Activated T-helper 2 cell treated with anti-CD3 and anti-CD28 coated beads, Interferon-gamma antibody, Interleukin-2, Interleukin-4, amounts not matched to agents 10 μg/mL and 5 μg/mL and 100 μg/mL, durations not matched to agents 14 hours and 24 hours and 36 hours (primary cell): Measurements from ENCODE around the gene PARVG. TPM values are rescaled to one million over a fixed set of nuclear protein-coding genes. Genes with fewer than 3 reads are reported as not detected.

Experiments
- DNase-seq: peaks from one replicate; pipeline ENCODE4 v3.0.0; 2021; ENCODE audit warnings: low spot score
- H3K27ac Mint-ChIP-seq: one replicate; pipeline ENCODE4 v1.8.0; 2021; ENCODE audit warnings: mixed read lengths
- H3K27me3 Mint-ChIP-seq: one replicate; pipeline ENCODE4 v1.8.0; 2021; ENCODE audit warnings: low read depth, mixed read lengths
- H3K36me3 Mint-ChIP-seq: one replicate; pipeline ENCODE4 v1.8.0; 2021; ENCODE audit warnings: low read depth, mixed read lengths
- H3K4me1 Mint-ChIP-seq: one replicate; pipeline ENCODE4 v1.8.0; 2021; ENCODE audit warnings: low read depth, mixed read lengths
- H3K4me3 Mint-ChIP-seq: one replicate; pipeline ENCODE4 v1.8.0; 2021; ENCODE audit warnings: low read depth, mild to moderate bottlenecking, moderate library complexity, mixed read lengths
- H3K9me3 Mint-ChIP-seq: one replicate; pipeline ENCODE4 v1.8.0; 2021; ENCODE audit warnings: mixed read lengths
- intact Hi-C: fragments of 100-400 bp; cut with micrococcal nuclease; formaldehyde crosslinking; loops from one replicate; pipeline ENCODE4 v1.15.1; 2023
- total RNA-seq: library from RNA; stranded (reverse); gene quantifications from 2 replicates; pipeline ENCODE4 v1.2.3, GENCODE V29; 2022

Gene PARVG
- total RNA-seq, 1 donor from 2014 or later, result 73.5 TPM

DNA sequence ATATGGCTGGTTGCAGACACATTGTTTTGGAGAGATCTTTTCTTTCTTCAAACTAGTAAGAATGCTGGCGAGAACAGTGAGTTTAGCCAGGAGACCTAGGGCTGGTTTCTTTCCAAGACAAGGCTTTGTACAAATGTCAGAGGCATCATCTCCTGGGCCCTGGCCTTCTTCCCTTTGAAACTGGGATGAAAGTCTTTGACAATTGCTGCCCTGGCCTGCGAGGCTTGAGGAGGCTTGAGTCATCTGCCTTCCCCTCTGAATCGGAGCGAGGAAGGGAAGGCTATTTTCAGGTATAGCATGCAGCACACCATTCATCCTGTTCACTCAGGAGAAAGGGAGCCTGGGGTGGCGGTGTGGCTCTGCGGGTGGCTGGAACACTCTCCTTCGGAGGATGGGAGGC is 21.5 kb upstream of the PARVG start:
- Mint-ChIP-seq H3K4me1 (no peaks in the 10 kb centered on the region), H3K27me3 (no peaks in the 10 kb centered on the region), H3K4me3 (no peak overlapping the region), H3K27ac (no peak overlapping the region), H3K9me3 (no peaks in the 10 kb centered on the region), H3K36me3 (peaks cover 23% of the 10 kb centered on the region)
- intact Hi-C loops, result no loop called here
- no peak for DNase-seq

DNA sequence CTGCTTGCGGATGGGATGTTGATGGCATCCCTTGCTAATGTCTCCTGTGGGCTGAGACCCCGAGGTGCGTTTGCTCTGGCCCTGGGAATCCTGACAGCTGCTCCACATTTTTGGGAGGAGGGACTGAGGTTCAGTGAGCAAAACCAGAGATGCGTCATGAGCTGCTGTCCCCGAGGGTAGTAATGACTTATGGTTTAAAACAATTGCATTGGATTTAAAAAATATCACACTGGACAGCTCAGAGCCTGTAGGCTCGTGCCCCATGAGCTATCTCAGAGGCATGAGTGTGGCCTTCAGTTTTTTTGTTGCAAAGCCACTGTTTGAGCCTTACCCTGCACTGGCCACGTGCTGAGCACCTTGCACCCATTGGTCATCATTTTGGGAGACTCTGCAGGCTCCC is 20.9 kb upstream of the PARVG start:
- H3K4me3 Mint-ChIP-seq, result no peak overlapping the region
- no peak overlapping the region for H3K27ac Mint-ChIP-seq
- peaks cover 23% of the 10 kb centered on the region for H3K36me3 Mint-ChIP-seq
- no peak for DNase-seq
- no peaks in the 10 kb centered on the region for H3K9me3 Mint-ChIP-seq
- no peaks in the 10 kb centered on the region for H3K27me3 Mint-ChIP-seq
- no peaks in the 10 kb centered on the region for H3K4me1 Mint-ChIP-seq
- intact Hi-C loops, result no loop called here

DNA sequence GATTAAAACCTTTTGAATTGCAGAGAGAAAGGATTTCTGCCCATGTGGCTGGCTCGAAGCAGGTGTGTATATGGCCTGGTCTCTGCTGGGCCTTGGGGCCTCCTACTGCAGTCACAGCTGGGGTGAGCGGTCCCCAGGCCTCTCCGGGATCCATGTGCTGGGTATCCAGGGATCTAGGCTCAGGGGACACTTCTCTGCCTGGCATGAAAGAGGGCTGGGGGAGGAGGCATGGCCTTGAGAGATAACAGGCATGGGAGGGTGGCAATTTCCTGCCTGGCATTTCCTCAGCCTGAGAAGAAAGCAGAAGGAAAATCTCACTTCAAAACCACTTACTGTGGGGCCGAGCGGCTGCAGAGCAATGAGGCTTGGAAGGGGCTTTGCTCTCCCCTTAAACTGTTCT is 20.3 kb upstream of the PARVG start:
- Mint-ChIP-seq H3K4me3 (no peak overlapping the region), H3K4me1 (no peaks in the 10 kb centered on the region), H3K27ac (no peak overlapping the region), H3K9me3 (no peaks in the 10 kb centered on the region), H3K27me3 (no peaks in the 10 kb centered on the region), H3K36me3 (peaks cover 23% of the 10 kb centered on the region)
- intact Hi-C loops, result no loop called here
- DNase-seq, result no peak

DNA sequence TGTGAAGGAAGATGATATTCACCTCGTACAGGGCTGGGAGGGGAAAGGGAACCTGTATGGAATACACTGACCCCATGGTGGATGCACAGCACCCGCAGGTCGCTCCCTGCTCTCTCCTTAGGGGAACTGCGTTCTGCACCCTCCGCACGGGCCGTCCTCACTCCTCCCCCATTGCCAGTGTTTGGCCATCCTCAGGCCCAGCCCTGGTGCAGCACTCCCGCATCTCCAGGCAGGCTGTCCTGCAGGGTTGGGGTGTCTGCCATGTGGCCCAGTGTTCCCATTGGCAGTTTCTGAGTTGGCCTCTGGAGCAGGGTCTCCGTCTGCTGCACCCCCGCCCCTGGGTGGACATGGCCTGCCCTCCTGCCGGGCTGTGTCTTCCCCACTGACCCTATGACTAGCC is 19.1 kb upstream of the PARVG start:
- no peaks in the 10 kb centered on the region for H3K27me3 Mint-ChIP-seq
- no peaks in the 10 kb centered on the region for H3K4me1 Mint-ChIP-seq
- intact Hi-C loops, result no loop called here
- H3K4me3 Mint-ChIP-seq, result no peak overlapping the region
- no peak overlapping the region for H3K27ac Mint-ChIP-seq
- no peak for DNase-seq
- H3K36me3 Mint-ChIP-seq, result peaks cover 21% of the 10 kb centered on the region
- no peaks in the 10 kb centered on the region for H3K9me3 Mint-ChIP-seq

DNA sequence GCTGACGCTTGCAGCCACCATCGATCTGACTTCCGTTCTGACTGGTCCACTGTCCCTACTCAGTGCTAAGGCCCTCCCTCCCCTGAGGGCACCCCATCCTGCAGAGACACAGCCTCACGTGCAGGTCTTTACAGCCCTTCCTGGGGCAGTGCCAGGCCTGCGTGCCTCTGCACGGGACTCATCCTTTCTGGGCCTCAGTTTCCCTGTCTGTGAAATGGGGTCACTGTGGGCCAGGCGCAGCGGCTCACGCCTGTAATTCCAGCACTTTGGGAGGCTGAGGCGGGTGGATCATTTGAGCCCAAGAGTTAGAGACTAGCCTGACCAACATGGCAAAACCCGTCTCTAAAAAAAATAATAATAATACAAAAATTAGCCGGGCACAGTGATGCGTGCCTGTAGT is 17.8 kb upstream of the PARVG start:
- H3K4me3 Mint-ChIP-seq, result no peak overlapping the region
- intact Hi-C loops, result no loop called here
- no peaks in the 10 kb centered on the region for H3K27me3 Mint-ChIP-seq
- no peak overlapping the region for H3K27ac Mint-ChIP-seq
- H3K4me1 Mint-ChIP-seq, result no peaks in the 10 kb centered on the region
- no peaks in the 10 kb centered on the region for H3K9me3 Mint-ChIP-seq
- peaks cover 16% of the 10 kb centered on the region for H3K36me3 Mint-ChIP-seq
- no peak for DNase-seq

DNA sequence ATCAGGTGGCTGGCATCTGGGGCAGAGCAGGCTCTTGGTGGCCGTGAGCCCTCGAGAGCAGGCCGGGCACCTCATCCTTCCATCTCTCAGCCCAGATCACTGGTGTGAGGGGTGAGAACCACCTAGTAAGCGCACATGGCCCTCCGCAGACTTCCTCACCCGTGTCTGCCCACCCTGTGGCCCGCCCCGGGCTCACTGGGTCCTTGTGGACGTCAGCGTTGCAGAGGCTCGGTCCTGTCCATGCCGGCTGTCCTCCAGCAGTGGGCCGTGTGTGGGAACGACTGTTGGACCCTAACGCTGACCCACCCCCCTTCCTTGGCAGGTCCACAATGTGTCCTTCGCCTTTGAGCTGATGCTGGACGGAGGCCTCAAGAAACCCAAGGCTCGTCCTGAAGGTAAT is 17.2 kb upstream of the PARVG start:
- Mint-ChIP-seq H3K27ac (no peak overlapping the region), H3K36me3 (peaks cover 12% of the 10 kb centered on the region), H3K4me3 (no peak overlapping the region), H3K9me3 (no peaks in the 10 kb centered on the region), H3K27me3 (no peaks in the 10 kb centered on the region), H3K4me1 (no peaks in the 10 kb centered on the region)
- intact Hi-C loops, result no loop called here
- DNase-seq, result no peak

DNA sequence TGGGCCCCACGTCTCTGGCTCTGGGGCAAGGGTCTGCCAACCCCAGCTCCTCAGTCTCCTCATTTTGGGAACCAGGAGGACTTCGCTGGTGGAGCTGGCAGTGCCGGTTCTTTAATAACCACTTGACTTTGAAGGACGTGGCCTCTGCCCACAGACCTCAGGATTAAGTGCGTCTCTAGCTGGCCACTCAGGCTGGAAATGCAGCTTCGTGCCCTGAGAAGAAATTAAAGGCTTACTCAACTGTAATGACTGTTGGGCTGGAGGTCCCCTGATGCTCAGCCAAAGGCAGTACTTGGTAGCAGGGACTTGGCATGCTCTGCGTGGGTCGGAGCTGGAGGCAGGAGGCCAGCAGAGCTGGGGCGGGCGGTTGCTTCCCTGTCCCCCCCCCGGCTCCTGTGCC is 16.7 kb upstream of the PARVG start:
- Mint-ChIP-seq H3K27ac (no peak overlapping the region), H3K36me3 (peaks cover 8% of the 10 kb centered on the region), H3K4me3 (no peak overlapping the region), H3K9me3 (no peaks in the 10 kb centered on the region), H3K4me1 (no peaks in the 10 kb centered on the region), H3K27me3 (no peaks in the 10 kb centered on the region)
- no peak for DNase-seq
- intact Hi-C loops, result no loop called here

DNA sequence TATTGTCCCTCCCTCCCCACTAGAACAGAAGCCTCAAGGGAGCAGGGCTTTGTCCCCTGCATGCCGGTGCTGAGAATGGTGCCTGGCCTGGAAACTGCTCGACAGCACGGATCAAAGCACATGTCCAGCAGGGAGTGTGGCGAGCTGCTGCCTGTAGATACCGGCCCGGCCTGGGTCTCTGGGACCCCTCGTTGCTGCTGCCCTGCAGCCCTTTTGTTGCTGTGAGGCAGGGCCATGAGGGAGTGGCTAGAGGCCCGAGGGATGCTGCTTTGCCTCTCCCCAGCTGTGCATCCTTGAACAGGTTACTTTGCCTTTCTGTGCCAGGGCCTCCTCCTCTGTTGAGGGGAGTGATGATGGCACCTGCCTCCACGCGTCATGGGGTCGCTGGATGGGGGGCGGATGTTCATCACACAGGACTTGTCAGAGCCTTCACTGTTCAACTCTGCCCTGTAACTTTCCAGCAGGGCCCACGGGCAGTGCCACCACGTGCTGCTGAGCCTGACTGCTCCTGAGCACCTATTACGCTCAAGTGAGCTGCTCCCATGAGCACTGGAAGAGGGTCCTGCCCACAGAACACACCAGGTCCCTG is 15.3 kb upstream of the PARVG start:
- Mint-ChIP-seq H3K4me1 (no peaks in the 10 kb centered on the region), H3K27ac (no peak overlapping the region), H3K4me3 (no peak overlapping the region), H3K36me3 (peaks cover 3% of the 10 kb centered on the region), H3K9me3 (no peaks in the 10 kb centered on the region), H3K27me3 (no peaks in the 10 kb centered on the region)
- intact Hi-C loops, result no loop called here
- DNase-seq, result no peak

DNA sequence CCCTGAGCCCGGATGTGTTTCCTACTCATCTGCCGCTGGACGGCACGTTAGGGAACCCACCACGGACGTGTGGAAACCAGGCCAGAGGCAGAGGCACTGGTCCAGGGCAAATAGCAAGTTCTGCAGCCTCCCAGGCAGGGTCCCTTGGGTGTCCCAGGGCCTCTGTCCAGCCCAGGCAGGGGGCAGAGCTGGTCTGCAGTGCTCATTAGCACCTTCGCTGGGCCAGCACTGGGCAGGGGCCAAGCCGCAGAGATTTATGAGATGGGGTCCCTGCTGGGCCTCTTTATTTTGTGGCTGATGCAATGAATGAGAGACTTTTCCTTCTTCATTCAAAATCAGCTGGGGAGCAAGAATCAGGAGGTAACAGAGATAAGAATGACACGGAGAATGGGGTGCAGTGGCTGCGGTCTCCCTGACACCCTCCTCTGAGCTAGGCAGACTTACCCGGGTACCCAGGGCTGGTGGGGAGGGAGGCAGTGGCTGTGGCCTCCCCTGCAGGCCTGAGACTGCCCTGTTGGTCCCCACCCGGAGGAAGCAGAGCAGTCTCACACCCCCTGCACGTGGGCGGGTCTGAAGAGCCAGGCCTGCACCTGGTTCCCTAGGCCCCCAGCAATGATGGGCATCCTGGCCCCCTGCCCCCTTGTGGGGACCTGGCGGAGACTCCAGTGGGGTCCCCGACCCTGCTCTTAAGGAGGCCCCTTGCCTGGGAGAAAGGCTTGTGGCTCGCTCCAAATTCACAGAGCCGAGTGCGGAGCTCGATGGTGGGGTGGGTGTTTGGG is 14.0 kb upstream of the PARVG start:
- intact Hi-C loops, result no loop called here
- H3K4me1 Mint-ChIP-seq, result no peaks in the 10 kb centered on the region
- H3K4me3 Mint-ChIP-seq, result no peak overlapping the region
- no peak overlapping the region for H3K27ac Mint-ChIP-seq
- no peaks in the 10 kb centered on the region for H3K27me3 Mint-ChIP-seq
- DNase-seq, result no peak
- no peaks in the 10 kb centered on the region for H3K36me3 Mint-ChIP-seq
- no peaks in the 10 kb centered on the region for H3K9me3 Mint-ChIP-seq

DNA sequence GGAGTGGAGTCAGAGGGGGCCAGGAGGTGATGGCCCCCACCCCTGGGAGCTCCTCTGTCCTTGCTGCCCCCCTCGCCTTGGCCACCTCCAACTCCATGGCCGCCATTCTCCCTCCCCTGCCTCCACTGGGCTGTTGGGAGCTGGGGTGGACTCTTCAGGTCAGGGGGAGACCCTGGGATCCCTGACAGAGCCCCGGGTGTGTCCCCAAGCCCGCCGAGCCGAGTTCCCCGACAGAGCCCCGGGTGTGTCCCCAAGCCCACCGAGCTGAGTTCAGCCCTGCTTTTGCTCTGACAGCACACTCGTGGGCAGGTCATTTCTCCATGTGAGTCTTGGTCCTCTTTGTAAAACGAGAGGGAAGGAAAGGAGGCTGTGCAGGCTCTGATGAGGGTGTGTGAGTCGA is 13.2 kb upstream of the PARVG start:
- no peaks in the 10 kb centered on the region for H3K4me1 Mint-ChIP-seq
- DNase-seq, result no peak
- no peaks in the 10 kb centered on the region for H3K36me3 Mint-ChIP-seq
- no peak overlapping the region for H3K4me3 Mint-ChIP-seq
- H3K27me3 Mint-ChIP-seq, result no peaks in the 10 kb centered on the region
- H3K9me3 Mint-ChIP-seq, result no peaks in the 10 kb centered on the region
- intact Hi-C loops, result no loop called here
- no peak overlapping the region for H3K27ac Mint-ChIP-seq

DNA sequence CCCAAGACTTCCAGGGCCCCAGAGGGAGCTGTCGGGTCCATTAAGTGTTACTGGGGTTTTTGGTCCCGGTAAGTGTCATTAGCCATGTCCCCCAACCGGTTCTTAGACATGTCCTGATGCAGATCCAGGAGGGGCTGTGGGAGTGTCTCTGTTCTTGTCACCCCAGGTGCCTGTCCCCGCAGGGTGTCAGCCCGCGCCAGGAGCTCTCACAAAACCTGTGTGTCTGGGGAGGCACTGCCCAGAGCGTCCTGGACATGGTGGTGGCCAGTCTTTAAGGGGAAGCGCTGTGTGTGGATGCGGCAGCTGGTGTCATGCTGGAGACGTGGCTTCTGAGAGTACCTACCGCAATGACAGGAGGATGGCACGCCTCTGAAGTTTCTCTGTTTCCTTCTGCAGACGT is 12.5 kb upstream of the PARVG start:
- no peak for DNase-seq
- H3K9me3 Mint-ChIP-seq, result no peaks in the 10 kb centered on the region
- no peaks in the 10 kb centered on the region for H3K4me1 Mint-ChIP-seq
- H3K27ac Mint-ChIP-seq, result no peak overlapping the region
- intact Hi-C loops, result no loop called here
- H3K27me3 Mint-ChIP-seq, result no peaks in the 10 kb centered on the region
- H3K4me3 Mint-ChIP-seq, result no peak overlapping the region
- H3K36me3 Mint-ChIP-seq, result no peaks in the 10 kb centered on the region

DNA sequence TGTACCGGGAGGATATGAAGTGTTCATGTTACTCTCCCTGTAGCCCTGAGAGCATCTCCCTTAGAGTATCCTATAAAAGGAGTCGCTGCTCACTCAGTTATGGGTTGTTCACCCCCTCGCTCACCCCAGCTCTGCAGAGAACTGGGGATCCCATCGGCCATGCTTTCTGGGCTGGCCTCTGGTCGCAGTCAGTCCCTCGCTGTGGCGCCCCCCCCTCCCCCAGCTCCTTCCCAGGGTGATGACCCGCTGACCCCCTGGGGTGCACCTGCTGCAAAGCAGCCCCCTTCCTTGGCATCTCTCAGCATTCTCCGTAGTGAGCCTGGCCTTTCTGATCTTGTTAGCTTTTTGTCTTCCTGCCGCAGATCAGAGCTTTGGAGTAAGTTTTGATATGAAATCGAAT is 10.3 kb upstream of the PARVG start:
- Mint-ChIP-seq H3K27me3 (no peaks in the 10 kb centered on the region), H3K4me3 (no peak overlapping the region), H3K9me3 (no peaks in the 10 kb centered on the region), H3K27ac (no peak overlapping the region), H3K36me3 (no peaks in the 10 kb centered on the region), H3K4me1 (no peaks in the 10 kb centered on the region)
- intact Hi-C loops, result no loop called here
- no peak for DNase-seq

DNA sequence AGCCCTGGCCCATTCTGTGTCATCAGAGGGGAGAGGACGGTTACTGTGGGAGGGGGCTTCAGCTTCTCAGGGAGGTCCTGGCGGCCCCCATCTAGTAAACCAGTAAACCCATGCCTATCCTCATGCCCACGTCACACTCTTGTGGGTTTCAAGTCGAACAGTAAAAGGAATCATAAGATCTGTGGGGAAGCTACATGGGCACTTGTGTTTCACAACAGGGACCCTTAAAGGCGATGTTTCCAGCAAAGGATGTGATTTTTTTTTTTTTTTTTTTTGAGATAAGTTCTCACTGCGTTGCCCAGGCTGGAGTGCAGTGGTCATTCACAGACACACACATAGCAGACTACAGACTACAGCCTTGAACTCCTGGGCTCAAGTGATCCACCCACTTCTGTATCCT is 9.2 kb upstream of the PARVG start:
- no peak overlapping the region for H3K4me3 Mint-ChIP-seq
- H3K4me1 Mint-ChIP-seq, result no peaks in the 10 kb centered on the region
- no peak for DNase-seq
- intact Hi-C loops, result no loop called here
- peaks cover under 1% of the 10 kb centered on the region for H3K27me3 Mint-ChIP-seq
- H3K27ac Mint-ChIP-seq, result no peak overlapping the region
- H3K36me3 Mint-ChIP-seq, result no peaks in the 10 kb centered on the region
- no peaks in the 10 kb centered on the region for H3K9me3 Mint-ChIP-seq
